ENCODE measurements around the gene CYP11A1.

CYP11A1 gene

DNA sequence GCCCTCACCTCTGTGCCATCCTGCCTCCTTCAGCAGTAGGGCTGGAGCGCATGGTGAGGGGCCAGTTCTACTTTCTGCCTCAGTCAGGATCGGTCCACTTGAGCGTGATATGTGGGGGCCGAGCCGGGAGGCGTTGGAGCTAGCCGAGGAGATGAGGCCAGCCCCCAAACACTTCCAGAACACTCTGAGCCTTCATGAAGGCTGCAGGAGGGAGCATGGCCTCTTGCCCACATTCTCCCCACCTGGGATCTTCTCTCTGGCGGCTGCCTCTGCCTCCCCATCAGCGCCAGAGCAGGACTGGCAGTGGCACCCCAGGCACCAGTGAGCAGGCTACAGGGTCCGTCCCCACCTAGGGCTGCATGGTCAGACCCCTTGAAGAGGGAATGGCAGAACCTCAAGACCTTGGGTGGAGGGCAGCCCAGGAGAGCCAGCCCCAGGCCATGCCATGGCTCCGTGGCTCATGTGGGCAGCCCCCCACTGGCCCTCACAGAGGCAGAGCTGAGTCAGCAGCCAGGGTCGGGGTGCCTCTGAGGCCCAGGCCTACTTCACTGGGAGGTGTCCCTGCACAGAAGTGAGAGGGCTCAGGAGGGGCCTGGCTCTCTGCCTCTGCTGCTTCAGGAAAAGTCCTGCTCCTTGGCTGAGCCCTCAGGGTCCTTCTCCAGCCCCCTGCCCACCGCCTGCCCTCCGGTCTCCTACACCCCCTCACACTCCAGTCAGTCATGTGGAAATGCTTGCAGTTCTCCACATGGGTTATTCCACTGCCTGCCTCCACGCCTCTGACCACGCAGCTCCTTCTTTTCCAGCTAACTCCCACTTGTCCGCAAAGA lies 28.1 kb upstream of the CYP11A1 start:
- H3K36me3 ChIP-seq (ENCODE audit: insufficient read depth, low read length) = no peaks in the 10 kb centered on the region
- H3K27me3 ChIP-seq (ENCODE audit: insufficient read depth, low read length, poor library complexity, severe bottlenecking) = no peaks in the 10 kb centered on the region
- no peaks in the 10 kb centered on the region for H3K9me2 ChIP-seq (replicated peaks; ENCODE audit: low read depth, low read length)
- no peaks in the 10 kb centered on the region for H3K79me2 ChIP-seq (ENCODE audit: insufficient read depth, low read length)
- no peak overlapping the region for H2AFZ ChIP-seq (ENCODE audit: low read length)
- H3K4me3 ChIP-seq (ENCODE audit: low read length, poor library complexity, severe bottlenecking) = no peak overlapping the region
- H3K4me2 ChIP-seq (ENCODE audit: low read depth, low read length, poor library complexity, severe bottlenecking) = no peak overlapping the region
- H3K9me3 ChIP-seq (ENCODE audit: insufficient read depth, low read depth, low read length) = no peaks in the 10 kb centered on the region
- H4K20me1 ChIP-seq (ENCODE audit: insufficient read depth, low read length, poor library complexity, severe bottlenecking) = no peaks in the 10 kb centered on the region
- H3K4me1 ChIP-seq (ENCODE audit: insufficient read depth, low read length, poor library complexity, severe bottlenecking) = peaks cover 67% of the 10 kb centered on the region
- no peaks in the 10 kb centered on the region for H3F3A ChIP-seq (ENCODE audit: low read depth)
- H3K9ac ChIP-seq (ENCODE audit: low read depth, low read length, poor library complexity, severe bottlenecking) = peak overlapping the region; percentile 68
- TF ChIP-seq, protein P1, sequence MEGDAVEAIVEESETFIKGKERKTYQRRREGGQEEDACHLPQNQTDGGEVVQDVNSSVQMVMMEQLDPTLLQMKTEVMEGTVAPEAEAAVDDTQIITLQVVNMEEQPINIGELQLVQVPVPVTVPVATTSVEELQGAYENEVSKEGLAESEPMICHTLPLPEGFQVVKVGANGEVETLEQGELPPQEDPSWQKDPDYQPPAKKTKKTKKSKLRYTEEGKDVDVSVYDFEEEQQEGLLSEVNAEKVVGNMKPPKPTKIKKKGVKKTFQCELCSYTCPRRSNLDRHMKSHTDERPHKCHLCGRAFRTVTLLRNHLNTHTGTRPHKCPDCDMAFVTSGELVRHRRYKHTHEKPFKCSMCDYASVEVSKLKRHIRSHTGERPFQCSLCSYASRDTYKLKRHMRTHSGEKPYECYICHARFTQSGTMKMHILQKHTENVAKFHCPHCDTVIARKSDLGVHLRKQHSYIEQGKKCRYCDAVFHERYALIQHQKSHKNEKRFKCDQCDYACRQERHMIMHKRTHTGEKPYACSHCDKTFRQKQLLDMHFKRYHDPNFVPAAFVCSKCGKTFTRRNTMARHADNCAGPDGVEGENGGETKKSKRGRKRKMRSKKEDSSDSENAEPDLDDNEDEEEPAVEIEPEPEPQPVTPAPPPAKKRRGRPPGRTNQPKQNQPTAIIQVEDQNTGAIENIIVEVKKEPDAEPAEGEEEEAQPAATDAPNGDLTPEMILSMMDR (conservative IDR thresholded peaks at IDR 0.05; ENCODE audit: low read length) = no peak
- TF ChIP-seq EZH2phosphoT487 (IDR thresholded peaks at IDR 0.05; ENCODE audit: borderline replicate concordance) = no peak

DNA sequence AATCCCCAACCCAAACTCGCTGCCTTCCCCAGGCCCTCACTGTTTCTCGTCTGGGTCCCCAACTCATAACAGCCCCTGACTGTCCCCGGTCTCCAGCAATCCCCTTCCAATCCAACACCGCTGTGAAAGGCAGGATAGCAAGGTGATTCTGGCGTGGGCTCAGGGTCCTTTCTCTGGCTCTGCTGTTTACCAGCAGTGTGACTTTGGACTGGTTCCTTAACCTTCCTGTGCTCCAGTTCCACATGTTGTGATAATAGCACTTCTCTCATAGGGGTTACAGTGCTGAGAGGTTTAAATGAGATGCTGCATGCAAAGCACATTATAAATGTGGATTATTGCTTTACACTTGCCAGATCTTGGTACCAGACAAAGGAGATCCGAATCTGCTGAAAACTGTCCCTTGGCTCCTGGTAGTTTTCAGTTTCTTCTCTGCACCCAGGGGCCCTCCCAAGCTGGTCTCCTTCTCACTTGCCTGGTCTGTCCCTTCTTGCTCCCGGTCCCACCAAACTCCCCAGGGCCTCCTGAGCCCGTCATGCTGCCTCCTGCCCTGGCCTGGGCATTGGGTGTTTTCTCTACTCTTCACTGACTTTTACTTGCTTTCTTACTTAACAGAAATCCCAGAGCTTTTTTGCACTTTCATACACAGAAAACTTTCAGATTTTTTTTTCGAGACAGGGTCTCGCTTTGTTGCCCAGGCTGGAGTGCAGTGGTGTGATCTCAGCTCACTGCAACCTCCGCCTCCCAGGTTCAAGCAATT lies 26.8 kb upstream of the CYP11A1 start:
- Histone ChIP-seq H3K79me2 (ENCODE audit: insufficient read depth, low read length) (no peaks in the 10 kb centered on the region), H3K36me3 (ENCODE audit: insufficient read depth, low read length) (no peaks in the 10 kb centered on the region), H2AFZ (ENCODE audit: low read length) (no peak overlapping the region), H3K4me3 (ENCODE audit: low read length, poor library complexity, severe bottlenecking) (no peak overlapping the region), H3K9me2 (replicated peaks; ENCODE audit: low read depth, low read length) (no peaks in the 10 kb centered on the region), H4K20me1 (ENCODE audit: insufficient read depth, low read length, poor library complexity, severe bottlenecking) (no peaks in the 10 kb centered on the region), H3K27me3 (ENCODE audit: insufficient read depth, low read length, poor library complexity, severe bottlenecking) (no peaks in the 10 kb centered on the region), H3K4me2 (ENCODE audit: low read depth, low read length, poor library complexity, severe bottlenecking) (no peak overlapping the region), H3K9me3 (ENCODE audit: insufficient read depth, low read depth, low read length) (no peaks in the 10 kb centered on the region), H3K4me1 (ENCODE audit: insufficient read depth, low read length, poor library complexity, severe bottlenecking) (peaks cover 67% of the 10 kb centered on the region), H3K9ac (ENCODE audit: low read depth, low read length, poor library complexity, severe bottlenecking) (no peak overlapping the region), H3F3A (ENCODE audit: low read depth) (no peaks in the 10 kb centered on the region)
- TF ChIP-seq EZH2phosphoT487 (IDR thresholded peaks at IDR 0.05; ENCODE audit: borderline replicate concordance) = no peak
- TF ChIP-seq, protein P1 (conservative IDR thresholded peaks at IDR 0.05; ENCODE audit: low read length) = no peak

DNA sequence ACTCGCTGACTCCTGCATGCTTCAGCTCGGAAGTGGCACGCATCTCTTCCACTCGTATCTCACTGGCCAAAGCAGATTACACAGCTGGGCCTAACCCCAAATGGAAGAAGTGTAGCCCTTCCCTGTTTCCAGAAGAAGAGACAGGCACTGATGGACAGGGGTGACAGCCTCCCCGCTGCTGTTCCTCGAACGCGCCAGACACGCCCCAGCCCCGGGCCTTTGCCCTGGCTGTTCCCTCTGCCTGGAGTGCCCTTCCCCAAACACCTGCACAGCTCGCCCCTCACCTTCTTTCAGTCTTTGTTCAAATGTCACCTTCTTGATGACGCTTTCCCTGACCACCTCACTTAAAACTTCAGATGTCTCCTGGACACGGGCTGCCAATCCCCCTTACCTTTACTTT lies 26.0 kb upstream of the CYP11A1 start:
- Histone ChIP-seq H3K79me2 (ENCODE audit: insufficient read depth, low read length) (no peaks in the 10 kb centered on the region), H3K36me3 (ENCODE audit: insufficient read depth, low read length) (no peaks in the 10 kb centered on the region), H3K9me3 (ENCODE audit: insufficient read depth, low read depth, low read length) (no peaks in the 10 kb centered on the region), H3K9ac (ENCODE audit: low read depth, low read length, poor library complexity, severe bottlenecking) (no peak overlapping the region), H2AFZ (ENCODE audit: low read length) (no peak overlapping the region), H3K9me2 (replicated peaks; ENCODE audit: low read depth, low read length) (no peaks in the 10 kb centered on the region), H3K4me3 (ENCODE audit: low read length, poor library complexity, severe bottlenecking) (no peak overlapping the region), H3F3A (ENCODE audit: low read depth) (no peaks in the 10 kb centered on the region; the same call in 1 of the 2 replicates), H4K20me1 (ENCODE audit: insufficient read depth, low read length, poor library complexity, severe bottlenecking) (no peaks in the 10 kb centered on the region), H3K4me1 (ENCODE audit: insufficient read depth, low read length, poor library complexity, severe bottlenecking) (peaks cover 68% of the 10 kb centered on the region), H3K27me3 (ENCODE audit: insufficient read depth, low read length, poor library complexity, severe bottlenecking) (no peaks in the 10 kb centered on the region), H3K4me2 (ENCODE audit: low read depth, low read length, poor library complexity, severe bottlenecking) (no peak overlapping the region)
- TF ChIP-seq, protein P1 (conservative IDR thresholded peaks at IDR 0.05; ENCODE audit: low read length) = no peak
- TF ChIP-seq EZH2phosphoT487 (IDR thresholded peaks at IDR 0.05; ENCODE audit: borderline replicate concordance) = no peak
